ENCODE data around the gene ATP8A2. TPM values are rescaled to one million over a fixed set of nuclear protein-coding genes. Genes with fewer than 3 reads are reported as not detected.

ATP8A2 gene
- total and polyA plus RNA-seq, 2 of the 8 experiments (the other 6 are each of a cell fraction or from before 2014, with no cell fraction given), result 2.4 to 8.3 TPM

DNA sequence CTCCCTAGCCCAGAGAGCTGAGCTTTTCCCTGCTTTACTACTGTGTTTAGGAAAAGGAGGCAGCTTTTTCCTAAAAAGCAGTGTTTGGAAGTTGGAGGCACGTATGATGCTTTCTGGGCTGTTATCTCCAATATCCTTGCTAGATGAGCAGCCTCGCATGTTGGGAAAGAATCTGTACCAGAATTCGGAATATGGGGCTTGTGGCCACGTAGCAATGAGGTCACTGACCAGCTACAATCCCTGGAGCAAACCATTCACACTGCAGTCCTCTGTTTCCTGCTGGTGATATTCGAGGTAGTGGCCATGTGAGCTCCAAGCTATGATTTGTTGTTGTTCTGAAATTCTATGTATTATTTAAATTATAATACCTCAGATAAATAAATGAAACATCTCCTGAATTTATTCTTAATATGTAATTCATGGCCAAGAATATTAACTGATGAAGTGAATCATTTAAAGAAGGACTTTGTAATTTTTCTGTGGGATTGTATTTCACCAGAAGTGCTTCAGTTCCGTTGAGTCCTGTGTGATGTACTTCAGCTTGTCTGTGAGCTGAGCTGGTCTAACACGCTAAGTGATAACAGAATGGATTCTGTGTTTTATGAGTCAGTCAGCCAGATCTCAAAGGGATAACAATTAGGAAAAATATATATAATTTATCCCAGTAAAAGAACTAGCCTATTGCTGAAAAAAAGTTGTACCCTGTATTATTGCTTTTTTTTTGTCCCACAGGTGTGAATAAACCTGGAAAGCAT, 360.5 kb downstream of the ATP8A2 start:
- H3K9me3 ChIP-seq (ENCODE audit: insufficient read depth in 2 of 2, low read depth in 1 of 2, low read length in 1 of 2), result no peaks in the 10 kb centered on the region
- no peaks in the 10 kb centered on the region for H3K27me3 ChIP-seq (replicated peaks in 1 of 4; ENCODE audit: control insufficient read depth in 3 of 4, extremely low read depth in 1 of 4, insufficient read depth in 3 of 4, low read length in 3 of 4)
- no peak overlapping the region for H4K8ac ChIP-seq (ENCODE audit: extremely low read depth, insufficient read depth, low read length)
- no peak overlapping the region for H2BK15ac ChIP-seq (ENCODE audit: low read length)
- no peak overlapping the region for H4K5ac ChIP-seq (ENCODE audit: insufficient read length, low read depth, low read length)
- H2BK5ac ChIP-seq (ENCODE audit: low read depth, low read length), result no peak overlapping the region
- peaks cover 0 to 13% (median 5%) of the 10 kb centered on the region in 4 experiments; a peak in 3 of 7 replicates for H3K4me1 ChIP-seq (replicated peaks in 1 of 4; ENCODE audit: control insufficient read depth in 3 of 4, insufficient read depth in 4 of 4, low read length in 3 of 4)
- H3K56ac ChIP-seq (replicated peaks; ENCODE audit: insufficient read length, low read depth, low read length), result no peak overlapping the region
- no peak for FAIRE-seq
- no peaks in the 10 kb centered on the region for H3K79me1 ChIP-seq (ENCODE audit: low read depth, low read length)
- 77% methylated on average over 7 of the region's 7 CpGs; no CpG with 5 or more reads in 1 of the 2 experiments for WGBS, 2 experiments (ENCODE audit: extremely low coverage in 1 of 2, insufficient coverage in 1 of 2, insufficient read length in 1 of 2, insufficient replicate concordance in 2 of 2, low coverage in 1 of 2, low lambda C conversion rate in 2 of 2, missing lambda C conversion rate in 1 of 2)
- H3K4me2 ChIP-seq (ENCODE audit: insufficient read depth in 1 of 2, low read depth in 2 of 2, low read length in 2 of 2), result no peak overlapping the region
- no peaks in the 10 kb centered on the region for H3K36me3 ChIP-seq (ENCODE audit: control insufficient read depth in 2 of 4, insufficient read depth in 4 of 4, low read length in 3 of 4)
- H2AK5ac ChIP-seq (ENCODE audit: low read depth, low read length), result no peak overlapping the region
- no peak overlapping the region for H2BK12ac ChIP-seq (ENCODE audit: low read depth, low read length)
- no peak for DNase-seq (ENCODE audit: low read depth in 1 of 2, low spot score in 2 of 2)
- no peak overlapping the region for H3K27ac ChIP-seq (ENCODE audit: low read depth, low read length)
- no peak overlapping the region for H4K91ac ChIP-seq (replicated peaks; ENCODE audit: insufficient read length, low read length)
- H3K4ac ChIP-seq (replicated peaks; ENCODE audit: insufficient read length, low read depth, low read length), result no peak overlapping the region
- H3K14ac ChIP-seq (ENCODE audit: insufficient read length), result no peak overlapping the region
- H2BK120ac ChIP-seq (replicated peaks; ENCODE audit: low read depth, low read length), result no peak overlapping the region
- no peak overlapping the region for H3K4me3 ChIP-seq (ENCODE audit: extremely low read depth in 1 of 4, insufficient read depth in 2 of 4, low read depth in 3 of 4, low read length in 4 of 4)
- no peak overlapping the region for H3K18ac ChIP-seq (ENCODE audit: extremely low read depth, low read length)
- no peak overlapping the region for H3K23ac ChIP-seq (ENCODE audit: insufficient read length)
- H3K79me2 ChIP-seq (ENCODE audit: control insufficient read depth in 1 of 2, insufficient read depth in 2 of 2, low read length in 2 of 2), result no peaks in the 10 kb centered on the region
- no peaks in the 10 kb centered on the region for H4K20me1 ChIP-seq (replicated peaks in 1 of 2; ENCODE audit: control insufficient read depth in 1 of 2, insufficient read depth in 2 of 2, low read length in 2 of 2)
- no peaks in the 10 kb centered on the region for H3K23me2 ChIP-seq (ENCODE audit: low read depth, low read length)
- ChIA-PET CTCF (ENCODE audit: partially characterized antibody) (interaction anchor here (0.8 to 1.6 kb wide), 3 partner anchors 12 to 380 kb away, joined by 3 read pairs; no protein-coding TSS in a partner anchor), POLR2A (ENCODE audit: partially characterized antibody) (no interaction called here)
- no peak overlapping the region for H2BK20ac ChIP-seq (ENCODE audit: low read length)
- peak overlapping the region in 1 of 4 experiments; percentile 34; a peak in 2 of 7 replicates for H3K9ac ChIP-seq (replicated peaks in 1 of 4; ENCODE audit: extremely low read depth in 1 of 4, low read depth in 3 of 4, low read length in 3 of 4)
- H2AFZ ChIP-seq (ENCODE audit: low read length), result no peak overlapping the region; the same call in 1 of the 2 replicates
- TF ChIP-seq, protein P1, sequence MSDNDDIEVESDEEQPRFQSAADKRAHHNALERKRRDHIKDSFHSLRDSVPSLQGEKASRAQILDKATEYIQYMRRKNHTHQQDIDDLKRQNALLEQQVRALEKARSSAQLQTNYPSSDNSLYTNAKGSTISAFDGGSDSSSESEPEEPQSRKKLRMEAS (IDR thresholded peaks at IDR 0.05), result no peak
- TF ChIP-seq SUZ12 (IDR thresholded peaks at IDR 0.05; ENCODE audit: low read length) (no peak), CTBP2 (IDR thresholded peaks at IDR 0.05; ENCODE audit: borderline replicate concordance, insufficient read depth, insufficient read length, low read length) (no peak), KDM1A (IDR thresholded peaks at IDR 0.05; ENCODE audit: borderline replicate concordance, low read length) (no peak), SP4 (IDR thresholded peaks at IDR 0.05; ENCODE audit: low read length) (no peak), NRF1 (IDR thresholded peaks at IDR 0.05; ENCODE audit: low read depth, low read length) (no peak), EP300 (IDR thresholded peaks at IDR 0.05; ENCODE audit: borderline replicate concordance in 1 of 2, low read depth in 2 of 2, low read length in 2 of 2) (no peak), SP2 (IDR thresholded peaks at IDR 0.05; ENCODE audit: low read length) (no peak), MAFK (IDR thresholded peaks at IDR 0.05; ENCODE audit: low read depth, low read length) (no peak), ASH2L (IDR thresholded peaks at IDR 0.05; ENCODE audit: low read length) (no peak), KDM4A (IDR thresholded peaks at IDR 0.05; ENCODE audit: low read depth, low read length, severe bottlenecking) (no peak), TAF1 (IDR thresholded peaks at IDR 0.05; ENCODE audit: low read depth, low read length) (no peak), SAP30 (IDR thresholded peaks at IDR 0.05; ENCODE audit: insufficient read depth, insufficient replicate concordance, low read length) (no peak)

Data from H1 (cell line).